ENCODE data around the gene BCOR. TPM values are rescaled to one million over a fixed set of nuclear protein-coding genes. Genes with fewer than 3 reads are reported as not detected.

Gene BCOR
- total and polyA plus RNA-seq, 2 experiments from 2014 or later = 30.0 to 90.5 TPM

- no peak for DNase-seq (ENCODE audit: low read depth in 1 of 2, low spot score in 1 of 2)
- Histone ChIP-seq H3K27me3 (peaks cover 87% of the 10 kb centered on the region), H3K4me1 (ENCODE audit: low read depth) (peaks cover 77% of the 10 kb centered on the region), H3K4me3 (no peak overlapping the region), H3K36me3 (no peaks in the 10 kb centered on the region), H3K9me3 (ENCODE audit: low read depth) (no peaks in the 10 kb centered on the region), H3K27ac (no peak overlapping the region)
- TF ChIP-seq CTCF (IDR thresholded peaks at IDR 0.05; ENCODE audit: low read depth, low read length) = no peak
Observed at GRCh38 chrX:40087425-40088298, 10.1 kb downstream of the BCOR start.

- peak in 1 of 2 donors; percentile 27 for DNase-seq (ENCODE audit: low read depth in 1 of 2, low spot score in 1 of 2)
- Histone ChIP-seq H3K9me3 (ENCODE audit: low read depth) (no peaks in the 10 kb centered on the region), H3K36me3 (no peaks in the 10 kb centered on the region), H3K4me1 (ENCODE audit: low read depth) (peaks cover 77% of the 10 kb centered on the region), H3K27ac (no peak overlapping the region), H3K27me3 (peaks cover 78% of the 10 kb centered on the region), H3K4me3 (no peak overlapping the region)
- TF ChIP-seq CTCF (IDR thresholded peaks at IDR 0.05; ENCODE audit: low read depth, low read length) = no peak
Observed at GRCh38 chrX:40086569-40087335, 11.0 kb downstream of the BCOR start.

GRCh38 chrX:40085714-40086113, 12.0 kb downstream of the BCOR start:
- H3K4me1 ChIP-seq (ENCODE audit: low read depth) = peaks cover 67% of the 10 kb centered on the region
- H3K9me3 ChIP-seq (ENCODE audit: low read depth) = no peaks in the 10 kb centered on the region
- no peak overlapping the region for H3K4me3 ChIP-seq
- peaks cover 68% of the 10 kb centered on the region for H3K27me3 ChIP-seq
- no peaks in the 10 kb centered on the region for H3K36me3 ChIP-seq
- TF ChIP-seq CTCF (IDR thresholded peaks at IDR 0.05; ENCODE audit: low read depth, low read length) = no peak
- no peak for DNase-seq (ENCODE audit: low read depth in 1 of 2, low spot score in 1 of 2)
- no peak overlapping the region for H3K27ac ChIP-seq

- no peaks in the 10 kb centered on the region for H3K9me3 ChIP-seq (ENCODE audit: low read depth)
- H3K4me3 ChIP-seq = no peak overlapping the region
- TF ChIP-seq CTCF (IDR thresholded peaks at IDR 0.05; ENCODE audit: low read depth, low read length) = no peak
- H3K4me1 ChIP-seq (ENCODE audit: low read depth) = peaks cover 61% of the 10 kb centered on the region
- peaks cover 62% of the 10 kb centered on the region for H3K27me3 ChIP-seq
- H3K27ac ChIP-seq = no peak overlapping the region
- peak in 1 of 2 donors; percentile 86 for DNase-seq (ENCODE audit: low read depth in 1 of 2, low spot score in 1 of 2)
- no peaks in the 10 kb centered on the region for H3K36me3 ChIP-seq
Observed at GRCh38 chrX:40085102-40085551, 12.6 kb downstream of the BCOR start.

- H3K4me1 ChIP-seq (ENCODE audit: low read depth) = peaks cover 56% of the 10 kb centered on the region
- H3K4me3 ChIP-seq = no peak overlapping the region
- no peaks in the 10 kb centered on the region for H3K9me3 ChIP-seq (ENCODE audit: low read depth)
- no peak overlapping the region for H3K27ac ChIP-seq
- no peak for DNase-seq (ENCODE audit: low read depth in 1 of 2, low spot score in 1 of 2)
- H3K36me3 ChIP-seq = no peaks in the 10 kb centered on the region
- TF ChIP-seq CTCF (IDR thresholded peaks at IDR 0.05; ENCODE audit: low read depth, low read length) = no peak
- H3K27me3 ChIP-seq = peaks cover 57% of the 10 kb centered on the region
Observed at GRCh38 chrX:40084471-40085101, 13.2 kb downstream of the BCOR start.
